H9 (cell line): ENCODE measurements around the gene KDM3A. TPM values are rescaled to one million over a fixed set of nuclear protein-coding genes. Genes with fewer than 3 reads are reported as not detected.
A peak's percentile ranks its signal among the peaks of the same experiment; 100 is the strongest.

Source experiments
- DNase-seq: peaks from one replicate; pipeline ENCODE4 v3.0.0-alpha.2; 2017
- H2AFZ ChIP-seq: one replicate; pipeline ENCODE4 v1.6.1; 2013; ENCODE audit warnings: mild to moderate bottlenecking, low read length, control low read depth, moderate library complexity
- H2AK5ac ChIP-seq: 2 replicates; pipeline ENCODE4 v1.6.1; 2013; ENCODE audit warnings: low read length, control low read depth, mixed read lengths; ENCODE audit not compliant: insufficient read length
- H2BK120ac ChIP-seq: one replicate; pipeline ENCODE4 v1.6.1; 2013; ENCODE audit warnings: low read depth, mild to moderate bottlenecking, low read length, control low read depth, inconsistent platforms; ENCODE audit not compliant: poor library complexity, severe bottlenecking
- H2BK12ac ChIP-seq: 2 replicates; pipeline ENCODE4 v1.6.1; 2013; ENCODE audit warnings: low read length, control low read depth, mixed read lengths, low read depth; ENCODE audit not compliant: insufficient read length
- H2BK15ac ChIP-seq: 2 replicates; pipeline ENCODE4 v1.6.1; 2013; ENCODE audit warnings: low read depth, low read length, control low read depth
- H2BK20ac ChIP-seq: one replicate; pipeline ENCODE4 v1.6.1; 2013; ENCODE audit warnings: low read depth, mild to moderate bottlenecking, low read length, control low read depth, inconsistent platforms; ENCODE audit not compliant: poor library complexity, severe bottlenecking
- H2BK5ac ChIP-seq: 2 replicates; pipeline ENCODE4 v1.6.1; 2013; ENCODE audit warnings: low read length, control low read depth, mixed read lengths; ENCODE audit not compliant: insufficient read length
- H3K14ac ChIP-seq: 2 replicates; pipeline ENCODE4 v1.6.1; 2013; ENCODE audit warnings: low read length, control low read depth; ENCODE audit not compliant: insufficient read depth
- H3K18ac ChIP-seq: 2 replicates; pipeline ENCODE4 v1.6.1; 2013; ENCODE audit warnings: low read depth, mild to moderate bottlenecking, mixed read lengths, low read length, control low read depth; ENCODE audit not compliant: insufficient read length
- H3K23ac ChIP-seq: 2 replicates; pipeline ENCODE4 v1.6.1; 2013; ENCODE audit warnings: low read length, control low read depth, mixed read lengths, low read depth; ENCODE audit not compliant: insufficient read length
- H3K23me2 ChIP-seq: 2 replicates; pipeline ENCODE4 v1.6.1; 2013; ENCODE audit warnings: low read depth, mild to moderate bottlenecking, mixed read lengths, low read length, control low read depth; ENCODE audit not compliant: insufficient read length, poor library complexity, severe bottlenecking
- H3K27ac ChIP-seq: 2 replicates; pipeline ENCODE4 v1.5.1; 2013; ENCODE audit warnings: low read length, control low read depth, mixed read lengths, low read depth; ENCODE audit not compliant: insufficient read length
- H3K27me3 ChIP-seq: 2 replicates; pipeline ENCODE4 v1.6.1; 2013; ENCODE audit warnings: low read length, control low read depth, inconsistent platforms; ENCODE audit not compliant: insufficient read depth
- H3K4ac ChIP-seq: 2 replicates; pipeline ENCODE4 v1.6.1; 2013; ENCODE audit warnings: low read depth, mild to moderate bottlenecking, control low read depth, inconsistent platforms, low read length, moderate library complexity
- H3K4me1 ChIP-seq: 2 replicates; pipeline ENCODE4 v1.6.1; 2013; ENCODE audit warnings: low read length, control low read depth, inconsistent platforms; ENCODE audit not compliant: insufficient read depth
- H3K4me2 ChIP-seq: 2 replicates; pipeline ENCODE4 v1.6.1; 2013; ENCODE audit warnings: low read length, control low read depth, mixed read lengths; ENCODE audit not compliant: insufficient read length, insufficient read depth
- H3K56ac ChIP-seq: 2 replicates; pipeline ENCODE4 v1.6.1; 2013; ENCODE audit warnings: low read depth, mild to moderate bottlenecking, mixed read lengths, low read length, control low read depth; ENCODE audit not compliant: insufficient read length
- H3K79me1 ChIP-seq: 2 replicates; pipeline ENCODE4 v1.6.1; 2013; ENCODE audit warnings: low read depth, mild to moderate bottlenecking, moderate library complexity, low read length, control low read depth, inconsistent platforms; ENCODE audit not compliant: insufficient read depth, poor library complexity, severe bottlenecking
- H3K79me2 ChIP-seq: 2 replicates; pipeline ENCODE4 v1.6.1; 2013; ENCODE audit warnings: low read length, control low read depth, inconsistent platforms; ENCODE audit not compliant: insufficient read depth
- H3K9ac ChIP-seq: 2 replicates; pipeline ENCODE4 v1.6.1; 2013; ENCODE audit warnings: low read length, control low read depth, mixed read lengths; ENCODE audit not compliant: insufficient read length; ENCODE audit errors: extremely low read depth
- H3K9me3 ChIP-seq: one replicate; pipeline ENCODE4 v1.6.1; 2013; ENCODE audit warnings: low read depth, low read length, inconsistent platforms; ENCODE audit not compliant: control insufficient read depth
- H3T11ph ChIP-seq: one replicate; pipeline ENCODE4 v1.6.1; 2013; ENCODE audit warnings: mild to moderate bottlenecking, low read length, control low read depth, inconsistent platforms
- H4K20me1 ChIP-seq: one replicate; pipeline ENCODE4 v1.6.1; 2013; ENCODE audit not compliant: control insufficient read depth, insufficient read length, insufficient read depth
- H4K5ac ChIP-seq: 2 replicates; pipeline ENCODE4 v1.6.1; 2013; ENCODE audit warnings: low read depth, mild to moderate bottlenecking, mixed read lengths, low read length, control low read depth; ENCODE audit not compliant: insufficient read length
- H4K8ac ChIP-seq: replicated peaks from 2 replicates; pipeline ENCODE4 v1.6.1; 2013; ENCODE audit warnings: low read length, control low read depth, mixed read lengths, low read depth; ENCODE audit not compliant: insufficient read length
- H4K91ac ChIP-seq: 2 replicates; pipeline ENCODE4 v1.6.1; 2013; ENCODE audit warnings: low read depth, mild to moderate bottlenecking, moderate library complexity, mixed read lengths, low read length, control low read depth; ENCODE audit not compliant: insufficient read length
- H3K27ac Mint-ChIP-seq, 3 experiments: 2 replicates in 2 of 3; 3 replicates in 1 of 3; pipeline ENCODE4 v1.8.0; 2020 to 2021; ENCODE audit warnings: mixed read lengths in 3 of 3, mild to moderate bottlenecking in 1 of 3, moderate library complexity in 1 of 3
- H3K27me3 Mint-ChIP-seq: 2 replicates; pipeline ENCODE4 v1.8.0; 2021; ENCODE audit warnings: low read depth, mild to moderate bottlenecking, moderate library complexity, mixed read lengths
- H3K36me3 Mint-ChIP-seq, 3 experiments: 2 replicates in 2 of 3; 3 replicates in 1 of 3; pipeline ENCODE4 v1.8.0; 2020 to 2021; ENCODE audit warnings: low read depth in 3 of 3, mixed read lengths in 3 of 3; ENCODE audit not compliant: insufficient read depth in 1 of 3
- H3K4me1 Mint-ChIP-seq, 2 experiments: 2 replicates each; pipeline ENCODE4 v1.8.0; 2020; ENCODE audit warnings: mixed read lengths in 2 of 2
- H3K4me3 Mint-ChIP-seq, 2 experiments: 2 replicates in 1 of 2; 3 replicates in 1 of 2; pipeline ENCODE4 v1.8.0; 2020 to 2021; ENCODE audit warnings: mild to moderate bottlenecking in 2 of 2, mixed read lengths in 2 of 2, moderate library complexity in 1 of 2
- H3K9me3 Mint-ChIP-seq, 2 experiments: 2 replicates in 1 of 2; 3 replicates in 1 of 2; pipeline ENCODE4 v1.8.0; 2020; ENCODE audit warnings: mild to moderate bottlenecking in 2 of 2, mixed read lengths in 2 of 2, moderate library complexity in 1 of 2
- CTCF ChIP-seq: fragments of 200-600 bp; sonication (generic); conservative IDR thresholded peaks from 3 replicates; pipeline ENCODE4 v1.8.0; 2021; ENCODE audit warnings: antibody characterized with exemption, mild to moderate bottlenecking
- WGBS: extraction: QIAGEN DNeasy Blood & Tissue Kit; methylation state at CpG from one replicate; pipeline ENCODE4 v1.1.7; 2013; ENCODE audit warnings: missing lambda C conversion rate, low lambda C conversion rate, mixed read lengths; ENCODE audit not compliant: insufficient read length; ENCODE audit errors: extremely low coverage; 5-methylcytosine and 5-hydroxymethylcytosine counted together
- total RNA-seq: library from RNA; stranded (reverse); gene quantifications from 2 replicates; pipeline ENCODE4 v1.2.1, GENCODE V29; 2021

The KDM3A gene
- total RNA-seq, 1 experiment from 2014 or later = 28.1 TPM

- Mint-ChIP-seq H3K4me1 (peaks cover 0 to 2% of the 10 kb centered on the region in 2 experiments; a peak in 2 of 4 replicates), H3K4me3 (no peak overlapping the region), H3K9me3 (peaks cover 3 to 5% of the 10 kb centered on the region in 2 experiments; a peak in 4 of 5 replicates), H3K36me3 (no peaks in the 10 kb centered on the region), H3K27ac (no peak overlapping the region), H3K27me3 (peaks cover 4% of the 10 kb centered on the region)
- no peak overlapping the region for H3K27ac ChIP-seq
- H3K23ac ChIP-seq = no peak overlapping the region
- H3K79me1 ChIP-seq = no peaks in the 10 kb centered on the region
- H2BK120ac ChIP-seq = no peak overlapping the region
- H3K79me2 ChIP-seq = no peaks in the 10 kb centered on the region
- TF ChIP-seq CTCF = peak; percentile 50; the same call in 2 of the 3 replicates
- no peaks in the 10 kb centered on the region for H3K27me3 ChIP-seq
- no CpG with 5 or more reads among the region's 6 CpGs for WGBS
- no peaks in the 10 kb centered on the region for H3K4me1 ChIP-seq
- H2AK5ac ChIP-seq = no peak overlapping the region
- H2BK5ac ChIP-seq = no peak overlapping the region
- H2AFZ ChIP-seq = no peak overlapping the region
- no peak overlapping the region for H2BK20ac ChIP-seq
- H3K56ac ChIP-seq = no peak overlapping the region
- no peak overlapping the region for H2BK15ac ChIP-seq
- no peak for DNase-seq
- H4K5ac ChIP-seq = no peak overlapping the region
- H3T11ph ChIP-seq = no peak overlapping the region
- no peaks in the 10 kb centered on the region for H4K20me1 ChIP-seq
- H3K9ac ChIP-seq = no peak overlapping the region
- no peak overlapping the region for H3K4ac ChIP-seq
- H3K4me2 ChIP-seq = no peak overlapping the region
- H3K9me3 ChIP-seq = no peaks in the 10 kb centered on the region
- no peak overlapping the region for H4K8ac ChIP-seq
- H3K14ac ChIP-seq = no peak overlapping the region
- H2BK12ac ChIP-seq = no peak overlapping the region
- no peaks in the 10 kb centered on the region for H3K23me2 ChIP-seq
- no peak overlapping the region for H3K18ac ChIP-seq
- no peak overlapping the region for H4K91ac ChIP-seq
Observed at GRCh38 chr2:86396291-86396785, 44.8 kb upstream of the KDM3A start.
